HEK293 (cell line): ENCODE results near the gene SCYGR3.

Experiments
- CTCF ChIA-PET: fragments of 350-600 bp; formaldehyde crosslinking; extraction: SDS; loops from one replicate; lab custom pipeline; 2021; ENCODE audit warnings: antibody characterized with exemption; lab: Yijun Ruan, JAX
- POLR2A ChIA-PET: fragments of 300-600 bp; formaldehyde crosslinking; extraction: SDS; loops from one replicate; lab custom pipeline; 2020; ENCODE audit warnings: antibody characterized with exemption, inconsistent platforms; lab: Yijun Ruan, JAX
- H3K27ac ChIP-seq: fragments of 200-500 bp; sonication (Bioruptor generic); 2 replicates; pipeline ENCODE4 v1.5.1; 2014; ENCODE audit warnings: low read depth, low read length, control low read depth, inconsistent platforms; ENCODE audit errors: extremely low read depth
- H3K36me3 ChIP-seq, 2 experiments: fragments of 200-500 bp in 1 of 2; sonication (Bioruptor generic) in 1 of 2; 1 replicate in 1 of 2; 2 replicates in 1 of 2; pipeline ENCODE4 v1.5.1; 2014 to 2017; ENCODE audit warnings: inconsistent platforms in 2 of 2, low read length in 2 of 2; ENCODE audit not compliant: control insufficient read depth in 2 of 2, insufficient read depth in 1 of 2
- H3K4me1 ChIP-seq: fragments of 200-500 bp; sonication (Bioruptor generic); 2 replicates; pipeline ENCODE4 v1.5.1; 2014; ENCODE audit warnings: mild to moderate bottlenecking, low read length, inconsistent platforms; ENCODE audit not compliant: control insufficient read depth, insufficient read depth
- H3K4me3 ChIP-seq: 2 replicates; pipeline ENCODE4 v1.5.1; 2011; ENCODE audit warnings: low read depth, mild to moderate bottlenecking, control low read depth, low read length, moderate library complexity
- H3K9me3 ChIP-seq: fragments of 200-500 bp; sonication (Bioruptor generic); 2 replicates; pipeline ENCODE4 v1.5.1; 2014; ENCODE audit warnings: low read depth, low read length, inconsistent platforms; ENCODE audit not compliant: control insufficient read depth, insufficient read depth
- BCL11A ChIP-seq: fragments of 450-650 bp; formaldehyde crosslinking; IDR thresholded peaks from 2 replicates; pipeline ENCODE4 v1.5.1; 2016; ENCODE audit warnings: low read depth, missing biosample characterization, missing genetic modification characterization
- CTCF ChIP-seq: fragments of 450-650 bp; formaldehyde crosslinking; IDR thresholded peaks from 2 replicates; pipeline ENCODE4 v1.5.1; 2016; ENCODE audit warnings: missing biosample characterization, missing genetic modification characterization
- HOXD13 ChIP-seq: sonication (generic); formaldehyde crosslinking; IDR thresholded peaks from 2 replicates; pipeline ENCODE4 v1.8.0; 2022; ENCODE audit warnings: missing genetic modification reagents, borderline replicate concordance
- PRDM10 ChIP-seq: fragments of 450-650 bp; formaldehyde crosslinking; IDR thresholded peaks from 2 replicates; pipeline ENCODE4 v1.5.1; 2016; ENCODE audit warnings: missing biosample characterization, missing genetic modification characterization
- ZBTB11 ChIP-seq: fragments of 450-650 bp; formaldehyde crosslinking; conservative IDR thresholded peaks from 2 replicates; pipeline ENCODE4 v1.5.1; 2016; ENCODE audit warnings: low read depth, missing biosample characterization, missing genetic modification characterization
- ZEB2 ChIP-seq: fragments of 450-650 bp; formaldehyde crosslinking; IDR thresholded peaks from 2 replicates; pipeline ENCODE4 v1.5.1; 2016; ENCODE audit warnings: missing biosample characterization, missing genetic modification characterization
- ZFP37 ChIP-seq: fragments of 450-650 bp; formaldehyde crosslinking; IDR thresholded peaks from 2 replicates; pipeline ENCODE4 v1.5.1; 2016; ENCODE audit warnings: missing biosample characterization, missing genetic modification characterization
- ZFP69B ChIP-seq: fragments of 450-650 bp; formaldehyde crosslinking; IDR thresholded peaks from 2 replicates; pipeline ENCODE4 v1.5.1; 2016; ENCODE audit warnings: missing biosample characterization, missing genetic modification characterization
- ZNF157 ChIP-seq: fragments of 450-650 bp; formaldehyde crosslinking; IDR thresholded peaks from 2 replicates; pipeline ENCODE4 v1.5.1; 2016; ENCODE audit warnings: missing biosample characterization, missing genetic modification characterization
- ZNF18 ChIP-seq: fragments of 450-650 bp; formaldehyde crosslinking; IDR thresholded peaks from 2 replicates; pipeline ENCODE4 v1.5.1; 2016; ENCODE audit warnings: missing biosample characterization, missing genetic modification characterization
- ZNF239 ChIP-seq: fragments of 450-650 bp; formaldehyde crosslinking; IDR thresholded peaks from 2 replicates; pipeline ENCODE4 v1.5.1; 2016; ENCODE audit warnings: missing biosample characterization, missing genetic modification characterization
- ZNF280C ChIP-seq: fragments of 450-650 bp; formaldehyde crosslinking; IDR thresholded peaks from 2 replicates; pipeline ENCODE4 v1.5.1; 2016; ENCODE audit warnings: missing biosample characterization, missing genetic modification characterization
- ZNF311 ChIP-seq: fragments of 450-650 bp; formaldehyde crosslinking; IDR thresholded peaks from 2 replicates; pipeline ENCODE4 v1.5.1; 2017; ENCODE audit warnings: missing biosample characterization, missing genetic modification characterization, borderline replicate concordance
- ZNF521 ChIP-seq: fragments of 450-650 bp; formaldehyde crosslinking; IDR thresholded peaks from 2 replicates; pipeline ENCODE4 v1.5.1; 2017; ENCODE audit warnings: missing biosample characterization, mild to moderate bottlenecking, missing genetic modification characterization
- ZNF571 ChIP-seq: fragments of 450-650 bp; formaldehyde crosslinking; IDR thresholded peaks from 2 replicates; pipeline ENCODE4 v1.5.0; 2017; ENCODE audit warnings: missing biosample characterization, missing genetic modification characterization
- ZNF626 ChIP-seq: fragments of 450-650 bp; sonication (Bioruptor Pico); formaldehyde crosslinking; IDR thresholded peaks from 2 replicates; pipeline ENCODE4 v1.5.1; 2018; ENCODE audit warnings: missing biosample characterization, missing genetic modification characterization, inconsistent platforms
- ZNF791 ChIP-seq: fragments of 450-650 bp; formaldehyde crosslinking; IDR thresholded peaks from 2 replicates; pipeline ENCODE4 v1.5.1; 2016; ENCODE audit warnings: missing biosample characterization, missing genetic modification characterization
- ZSCAN16 ChIP-seq: fragments of 450-650 bp; formaldehyde crosslinking; IDR thresholded peaks from 2 replicates; pipeline ENCODE4 v1.5.1; 2016; ENCODE audit warnings: missing biosample characterization, missing genetic modification characterization
- ZSCAN5A ChIP-seq: fragments of 450-650 bp; formaldehyde crosslinking; IDR thresholded peaks from 2 replicates; pipeline ENCODE4 v1.5.1; 2016; ENCODE audit warnings: missing biosample characterization, missing genetic modification characterization

The SCYGR3 gene

GRCh38 chr2:227566012-227566411, 48.6 kb downstream of the SCYGR3 start:
- H3K4me1 ChIP-seq = no peaks in the 10 kb centered on the region
- no peak overlapping the region for H3K4me3 ChIP-seq
- ChIA-PET POLR2A (no interaction called here), CTCF (interaction anchor here (0.5 to 0.9 kb wide), 4 partner anchors 88 to 1874 kb away, joined by 3 to 4 read pairs (median 3); no protein-coding TSS in a partner anchor)
- H3K36me3 ChIP-seq = peaks cover 0 to 3% of the 10 kb centered on the region in 2 experiments; a peak in 2 of 3 replicates
- TF ChIP-seq BCL11A = no peak
- no peak for TF ChIP-seq CTCF (tag by site-specific recombination)
- no peak for TF ChIP-seq ZNF791 (tag by site-specific recombination)
- TF ChIP-seq ZNF311 = no peak
- TF ChIP-seq ZNF157 (tag by site-specific recombination) = no peak
- no peak for TF ChIP-seq ZNF280C (tag by site-specific recombination)
- no peak for TF ChIP-seq ZSCAN5A (tag by site-specific recombination)
- TF ChIP-seq PRDM10 (tag by site-specific recombination) = no peak
- no peak for TF ChIP-seq ZSCAN16 (tag by site-specific recombination)
- TF ChIP-seq ZNF18 (tag by site-specific recombination) = no peak
- TF ChIP-seq ZNF521 = no peak
- TF ChIP-seq ZNF239 (tag by site-specific recombination) = no peak
- TF ChIP-seq ZFP69B (tag by site-specific recombination) = no peak
- TF ChIP-seq HOXD13 (CRISPR knock-in tag) = no peak
- no peak for TF ChIP-seq ZFP37 (tag by site-specific recombination)
- TF ChIP-seq ZEB2 (tag by site-specific recombination) = no peak
- TF ChIP-seq ZBTB11 (tag by site-specific recombination) = no peak
- no peak for TF ChIP-seq ZNF571
- TF ChIP-seq ZNF626 (tag by site-specific recombination) = no peak
- TF ChIP-seq, all 188 proteins: peak for 0
- no peaks in the 10 kb centered on the region for H3K9me3 ChIP-seq
- H3K27ac ChIP-seq = no peak overlapping the region
